T-cell (primary cell): Measurements from ENCODE around the gene DUSP28. TPM values are rescaled to one million over a fixed set of nuclear protein-coding genes. Genes with fewer than 3 reads are reported as not detected.

Source experiments
- ATAC-seq, 4 experiments: fragments of 200-7000 bp in 3 of 4; fragments of 150-1000 bp in 1 of 4; cut with Tn5 transposase; replicated peaks in 1 of 4; 1 replicate in 3 of 4; 2 replicates in 1 of 4; pipeline ENCODE4 v1.10.0; 2021; ENCODE audit warnings: moderate library complexity in 3 of 4, mild to moderate bottlenecking in 2 of 4, moderate number of reproducible peaks in 1 of 4
- CTCF ChIA-PET, 2 donors: fragments of 300-600 bp; sonication (Branson Sonifier 250); formaldehyde crosslinking; loops; one replicate each; lab custom pipeline; 2022; ENCODE audit warnings: antibody characterized with exemption in 2 of 2; lab: Charles Lee
- POLR2A ChIA-PET, 2 donors: fragments of 300-600 bp; sonication (Branson Sonifier 250); formaldehyde crosslinking; loops; one replicate each; lab custom pipeline; 2022; ENCODE audit warnings: antibody characterized with exemption in 2 of 2; lab: Charles Lee
- DNase-seq, 35 experiments: peaks; one replicate each; pipeline versions ENCODE4 v3.0.0 to v3.0.0-alpha.2; 2013 to 2023
- H3K27ac ChIP-seq: one replicate; pipeline ENCODE4 v1.5.1; 2013; ENCODE audit warnings: low read length
- H3K27me3 ChIP-seq, 2 experiments: replicated peaks in 1 of 2; 1 replicate in 1 of 2; 2 replicates in 1 of 2; pipeline versions ENCODE4 v1.6.1 to v1.7.0; 2013; ENCODE audit warnings: low read length in 1 of 2, mixed read lengths in 1 of 2; ENCODE audit not compliant: control insufficient read depth in 2 of 2, insufficient read depth in 2 of 2; ENCODE audit errors: extremely low read depth in 1 of 2
- H3K36me3 ChIP-seq, 2 donors: 1 replicate in 1 of 2; 2 replicates in 1 of 2; pipeline versions ENCODE4 v1.6.1 to v1.7.0; 2013; ENCODE audit warnings: low read length in 1 of 2; ENCODE audit not compliant: control insufficient read depth in 2 of 2, insufficient read depth in 1 of 2; ENCODE audit errors: extremely low read depth in 1 of 2
- H3K4me1 ChIP-seq, 2 experiments: 1 replicate in 1 of 2; 2 replicates in 1 of 2; pipeline versions ENCODE4 v1.6.1 to v1.7.0; 2013; ENCODE audit warnings: low read length in 2 of 2, mixed read lengths in 1 of 2; ENCODE audit not compliant: insufficient read depth in 2 of 2, control insufficient read depth in 1 of 2; ENCODE audit errors: extremely low read depth in 1 of 2
- H3K4me3 ChIP-seq, 2 donors: 1 replicate in 1 of 2; 2 replicates in 1 of 2; pipeline versions ENCODE4 v1.5.1 to v1.7.0; 2013; ENCODE audit warnings: mild to moderate bottlenecking in 2 of 2, low read length in 1 of 2, moderate library complexity in 1 of 2; ENCODE audit not compliant: control insufficient read depth in 1 of 2; ENCODE audit errors: extremely low read depth in 1 of 2
- H3K9me3 ChIP-seq: 2 replicates; pipeline ENCODE4 v1.7.0; 2013
- H3K27ac Mint-ChIP-seq, 2 donors: one replicate each; pipeline ENCODE4 v1.8.0; 2020 to 2021; ENCODE audit warnings: mild to moderate bottlenecking in 2 of 2, mixed read lengths in 2 of 2
- H3K27me3 Mint-ChIP-seq, 2 donors: one replicate each; pipeline ENCODE4 v1.8.0; 2021 to 2022; ENCODE audit warnings: mixed read lengths in 2 of 2
- H3K36me3 Mint-ChIP-seq: one replicate; pipeline ENCODE4 v1.8.0; 2021; ENCODE audit warnings: mixed read lengths
- H3K4me1 Mint-ChIP-seq, 3 donors: one replicate each; pipeline ENCODE4 v1.8.0; 2020 to 2022; ENCODE audit warnings: mixed read lengths in 3 of 3, mild to moderate bottlenecking in 1 of 3
- H3K4me3 Mint-ChIP-seq, 3 donors: one replicate each; pipeline ENCODE4 v1.8.0; 2020 to 2022; ENCODE audit warnings: mild to moderate bottlenecking in 3 of 3, mixed read lengths in 3 of 3, moderate library complexity in 3 of 3
- H3K9me3 Mint-ChIP-seq, 3 donors: one replicate each; pipeline ENCODE4 v1.8.0; 2020 to 2022; ENCODE audit warnings: mixed read lengths in 3 of 3
- WGBS: methylation state at CpG from one replicate; pipeline ENCODE4 v1.1.5; 2013; ENCODE audit warnings: missing lambda C conversion rate; ENCODE audit not compliant: insufficient coverage; 5-methylcytosine and 5-hydroxymethylcytosine counted together
- total RNA-seq, 35 experiments: library from RNA in 6 of 35; stranded (reverse) in 6 of 35; fragments of 120-200 nt in 1 of 35; gene quantifications; one replicate each; pipeline versions ENCODE4 v1.2.1 to v1.2.4 and lab custom pipeline; 2013 to 2026

DUSP28 gene
- total RNA-seq, 5 donors from 2014 or later (not counting 1 experiment from before 2014, with no cell fraction given): 11.0 to 17.3 (median 15.4) TPM

GRCh38 chr2:240576436-240577205 lies 16.5 kb downstream of the DUSP28 start:
- no peak overlapping the region for H3K27ac ChIP-seq
- 99% methylated on average over 31 of the region's 32 CpGs for WGBS
- Mint-ChIP-seq H3K27me3 (no peaks in the 10 kb centered on the region), H3K4me1 (peaks cover 24 to 34% (median 25%) of the 10 kb centered on the region in 3 donors), H3K9me3 (peaks cover 0 to 6% (median 0%) of the 10 kb centered on the region in 3 donors), H3K27ac (no peak overlapping the region), H3K4me3 (no peak overlapping the region), H3K36me3 (peaks cover 4% of the 10 kb centered on the region)
- ChIA-PET POLR2A (no interaction called here), CTCF (no interaction called here)
- peaks cover 51 to 70% of the 10 kb centered on the region in 2 donors for H3K36me3 ChIP-seq
- no peak overlapping the region for H3K4me3 ChIP-seq
- no peaks in the 10 kb centered on the region for H3K27me3 ChIP-seq
- ATAC-seq: no peak
- peaks cover 6 to 41% of the 10 kb centered on the region in 2 experiments for H3K4me1 ChIP-seq
- DNase-seq: no peak
- H3K9me3 ChIP-seq: no peaks in the 10 kb centered on the region

DNA sequence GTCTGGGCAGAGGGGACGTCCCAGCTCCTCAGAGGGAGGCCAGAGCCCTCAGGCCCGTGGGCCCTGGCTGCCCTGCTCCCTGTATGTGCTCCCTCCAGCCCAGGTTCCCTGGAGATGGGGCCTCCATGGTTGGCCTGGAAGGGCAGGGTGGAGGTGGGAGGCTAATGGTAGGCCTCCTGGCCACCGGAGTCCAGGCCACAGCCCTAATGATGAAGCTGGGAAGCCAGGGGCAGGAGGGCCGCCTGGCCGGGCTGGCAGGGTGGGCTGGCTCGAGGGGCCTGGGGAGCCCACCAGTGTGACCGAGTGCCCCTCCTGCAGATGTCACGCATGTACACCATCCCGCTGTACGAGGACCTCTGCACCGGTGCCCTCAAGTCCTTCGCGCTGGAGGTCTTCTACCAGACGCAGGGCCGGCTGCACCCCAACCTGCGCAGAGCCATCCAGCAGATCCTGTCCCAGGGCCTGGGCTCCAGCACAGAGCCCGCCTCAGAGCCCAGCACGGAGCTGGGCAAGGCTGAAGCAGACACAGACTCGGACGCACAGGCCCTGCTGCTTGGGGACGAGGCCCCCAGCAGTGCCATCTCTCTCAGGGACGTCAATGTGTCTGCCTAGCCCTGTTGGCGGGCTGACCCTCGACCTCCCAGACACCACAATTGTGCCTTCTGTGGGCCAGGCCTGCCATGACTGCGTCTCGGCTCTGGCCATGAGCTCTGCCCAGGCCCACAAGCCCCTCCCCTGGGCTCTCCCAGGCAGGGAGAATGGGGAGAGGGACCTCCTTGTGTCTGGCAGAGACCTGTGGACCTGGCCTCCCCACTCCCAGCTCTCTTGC lies 17.3 kb downstream of the DUSP28 start:
- H3K9me3 Mint-ChIP-seq: peaks cover 0 to 6% (median 0%) of the 10 kb centered on the region in 3 donors
- Histone ChIP-seq H3K4me1 (peaks cover 6 to 32% of the 10 kb centered on the region in 2 experiments), H3K27ac (no peak overlapping the region), H3K9me3 (no peaks in the 10 kb centered on the region), H3K36me3 (peaks cover 42 to 61% of the 10 kb centered on the region in 2 donors), H3K4me3 (no peak overlapping the region), H3K27me3 (no peaks in the 10 kb centered on the region)
- ATAC-seq (no peak), DNase-seq (no peak)
- H3K27me3 Mint-ChIP-seq: no peaks in the 10 kb centered on the region
- peaks cover 23 to 31% (median 24%) of the 10 kb centered on the region in 3 donors for H3K4me1 Mint-ChIP-seq
- CTCF ChIA-PET: no interaction called here
- peaks cover 7% of the 10 kb centered on the region for H3K36me3 Mint-ChIP-seq
- POLR2A ChIA-PET: no interaction called here
- H3K27ac Mint-ChIP-seq: no peak overlapping the region
- no peak overlapping the region for H3K4me3 Mint-ChIP-seq
- 97% methylated on average over 26 of the region's 26 CpGs for WGBS

DNA sequence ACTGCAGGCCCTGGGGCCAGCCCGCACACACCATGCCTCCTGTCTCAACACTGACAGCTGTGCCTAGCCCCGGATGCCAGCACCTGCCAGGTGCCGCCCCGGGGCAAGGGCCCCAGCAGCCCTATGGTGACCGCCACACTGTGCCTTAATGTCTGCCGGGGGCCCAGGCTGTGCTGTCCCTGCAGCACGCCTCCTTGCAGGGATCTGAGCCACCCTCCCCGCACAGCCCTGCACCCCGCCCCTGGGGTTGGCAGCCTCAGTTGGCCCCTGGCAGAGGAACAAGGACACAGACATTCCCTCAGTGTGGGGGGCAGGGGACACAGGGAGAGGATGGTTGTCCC lies 17.9 kb downstream of the DUSP28 start:
- Histone ChIP-seq H3K27me3 (no peaks in the 10 kb centered on the region), H3K27ac (no peak overlapping the region), H3K9me3 (no peaks in the 10 kb centered on the region), H3K36me3 (peaks cover 42 to 56% of the 10 kb centered on the region in 2 donors), H3K4me1 (peaks cover 6 to 29% of the 10 kb centered on the region in 2 experiments), H3K4me3 (no peak overlapping the region)
- POLR2A ChIA-PET: no interaction called here
- peaks cover 0 to 6% (median 0%) of the 10 kb centered on the region in 3 donors for H3K9me3 Mint-ChIP-seq
- H3K27ac Mint-ChIP-seq: peak overlapping the region in 1 of 2 donors; percentile 44
- DNase-seq (no peak), ATAC-seq (no peak)
- H3K4me3 Mint-ChIP-seq: no peak overlapping the region
- WGBS: 97% methylated on average over 9 of the region's 9 CpGs
- peaks cover 7% of the 10 kb centered on the region for H3K36me3 Mint-ChIP-seq
- CTCF ChIA-PET: no interaction called here
- peaks cover 24 to 36% (median 28%) of the 10 kb centered on the region in 3 donors for H3K4me1 Mint-ChIP-seq
- no peaks in the 10 kb centered on the region for H3K27me3 Mint-ChIP-seq

DNA sequence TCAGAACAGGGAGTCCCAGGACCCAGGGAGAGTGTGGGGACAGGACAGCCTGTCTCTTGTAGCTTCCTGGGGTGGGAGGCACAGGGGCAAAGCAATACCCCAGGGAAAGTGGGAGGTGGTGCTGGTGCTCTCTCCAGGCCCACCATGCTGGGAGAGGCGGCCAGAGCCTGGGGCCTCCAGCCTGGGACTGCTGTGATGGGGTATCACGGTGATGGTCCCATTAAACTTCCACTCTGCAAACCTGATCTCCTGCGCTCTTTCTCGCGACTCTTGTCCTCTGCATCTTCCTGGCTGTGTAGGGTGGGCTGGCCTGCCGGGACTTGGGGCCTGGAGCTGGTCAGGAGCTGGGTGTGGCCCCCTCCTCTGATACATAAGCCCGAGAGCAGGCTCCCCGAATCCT lies 18.3 kb downstream of the DUSP28 start:
- Mint-ChIP-seq H3K36me3 (peaks cover 7% of the 10 kb centered on the region), H3K27ac (peak overlapping the region; percentile 80 to 86)
- CTCF ChIA-PET: no interaction called here

GRCh38 chr2:240579071-240579762 lies 19.1 kb downstream of the DUSP28 start:
- peak overlapping the region in 1 of 3 donors; percentile 29 for H3K4me3 Mint-ChIP-seq
- ChIA-PET CTCF (interaction anchor here in 1 of 2 donors (0.9 to 2.0 kb wide), 6 partner anchors 10 to 65 kb away, joined by 3 to 31 read pairs (median 6); no protein-coding TSS in a partner anchor), POLR2A (interaction anchor here in 1 of 2 donors (1.3 kb wide), 1 partner anchor 18 kb away, joined by 4 read pairs; no protein-coding TSS in a partner anchor)
- H3K4me1 ChIP-seq: peaks cover 6 to 35% of the 10 kb centered on the region in 2 experiments
- H3K9me3 ChIP-seq: no peaks in the 10 kb centered on the region
- no peak overlapping the region for H3K4me3 ChIP-seq
- no peak for DNase-seq
- peak in 1 of 4 experiments; percentile 49 for ATAC-seq
- H3K27ac ChIP-seq: peak overlapping the region; percentile 44
- peaks cover 7% of the 10 kb centered on the region for H3K36me3 Mint-ChIP-seq
- peaks cover 31 to 41% (median 33%) of the 10 kb centered on the region in 3 donors for H3K4me1 Mint-ChIP-seq
- peaks cover 0 to 6% (median 0%) of the 10 kb centered on the region in 3 donors for H3K9me3 Mint-ChIP-seq
- H3K27me3 Mint-ChIP-seq: no peaks in the 10 kb centered on the region
- 81% methylated on average over 2 of the region's 12 CpGs for WGBS
- peaks cover 45% of the 10 kb centered on the region in 2 donors for H3K36me3 ChIP-seq
- no peaks in the 10 kb centered on the region for H3K27me3 ChIP-seq
- peak overlapping the region; percentile 86 to 88 for H3K27ac Mint-ChIP-seq

More for the DNA sequence above, 18.3 kb downstream of the DUSP28 start:
- H3K27me3 ChIP-seq: no peaks in the 10 kb centered on the region
- ATAC-seq (no peak), DNase-seq (no peak)
- Mint-ChIP-seq H3K4me1 (peaks cover 28 to 39% (median 31%) of the 10 kb centered on the region in 3 donors), H3K9me3 (peaks cover 0 to 6% (median 0%) of the 10 kb centered on the region in 3 donors), H3K4me3 (no peak overlapping the region), H3K27me3 (no peaks in the 10 kb centered on the region)
- H3K27ac ChIP-seq: no peak overlapping the region
- no peaks in the 10 kb centered on the region for H3K9me3 ChIP-seq
- H3K36me3 ChIP-seq: peaks cover 42 to 52% of the 10 kb centered on the region in 2 donors
- no peak overlapping the region for H3K4me3 ChIP-seq
- 97% methylated on average over 5 of the region's 8 CpGs for WGBS
- peaks cover 6 to 29% of the 10 kb centered on the region in 2 experiments for H3K4me1 ChIP-seq
- POLR2A ChIA-PET: no interaction called here
